H9 (cell line): ENCODE measurements around the gene SOBP. TPM values are rescaled to one million over a fixed set of nuclear protein-coding genes. Genes with fewer than 3 reads are reported as not detected.

Source experiments
- DNase-seq: peaks from one replicate; pipeline ENCODE4 v3.0.0-alpha.2; 2017
- H2AFZ ChIP-seq: one replicate; pipeline ENCODE4 v1.6.1; 2013; ENCODE audit warnings: mild to moderate bottlenecking, low read length, control low read depth, moderate library complexity
- H2AK5ac ChIP-seq: 2 replicates; pipeline ENCODE4 v1.6.1; 2013; ENCODE audit warnings: low read length, control low read depth, mixed read lengths; ENCODE audit not compliant: insufficient read length
- H2BK120ac ChIP-seq: one replicate; pipeline ENCODE4 v1.6.1; 2013; ENCODE audit warnings: low read depth, mild to moderate bottlenecking, low read length, control low read depth, inconsistent platforms; ENCODE audit not compliant: poor library complexity, severe bottlenecking
- H2BK12ac ChIP-seq: 2 replicates; pipeline ENCODE4 v1.6.1; 2013; ENCODE audit warnings: low read length, control low read depth, mixed read lengths, low read depth; ENCODE audit not compliant: insufficient read length
- H2BK15ac ChIP-seq: 2 replicates; pipeline ENCODE4 v1.6.1; 2013; ENCODE audit warnings: low read depth, low read length, control low read depth
- H2BK20ac ChIP-seq: one replicate; pipeline ENCODE4 v1.6.1; 2013; ENCODE audit warnings: low read depth, mild to moderate bottlenecking, low read length, control low read depth, inconsistent platforms; ENCODE audit not compliant: poor library complexity, severe bottlenecking
- H2BK5ac ChIP-seq: 2 replicates; pipeline ENCODE4 v1.6.1; 2013; ENCODE audit warnings: low read length, control low read depth, mixed read lengths; ENCODE audit not compliant: insufficient read length
- H3K14ac ChIP-seq: 2 replicates; pipeline ENCODE4 v1.6.1; 2013; ENCODE audit warnings: low read length, control low read depth; ENCODE audit not compliant: insufficient read depth
- H3K18ac ChIP-seq: 2 replicates; pipeline ENCODE4 v1.6.1; 2013; ENCODE audit warnings: low read depth, mild to moderate bottlenecking, mixed read lengths, low read length, control low read depth; ENCODE audit not compliant: insufficient read length
- H3K23ac ChIP-seq: 2 replicates; pipeline ENCODE4 v1.6.1; 2013; ENCODE audit warnings: low read length, control low read depth, mixed read lengths, low read depth; ENCODE audit not compliant: insufficient read length
- H3K23me2 ChIP-seq: 2 replicates; pipeline ENCODE4 v1.6.1; 2013; ENCODE audit warnings: low read depth, mild to moderate bottlenecking, mixed read lengths, low read length, control low read depth; ENCODE audit not compliant: insufficient read length, poor library complexity, severe bottlenecking
- H3K27ac ChIP-seq: 2 replicates; pipeline ENCODE4 v1.5.1; 2013; ENCODE audit warnings: low read length, control low read depth, mixed read lengths, low read depth; ENCODE audit not compliant: insufficient read length
- H3K27me3 ChIP-seq: 2 replicates; pipeline ENCODE4 v1.6.1; 2013; ENCODE audit warnings: low read length, control low read depth, inconsistent platforms; ENCODE audit not compliant: insufficient read depth
- H3K4ac ChIP-seq: 2 replicates; pipeline ENCODE4 v1.6.1; 2013; ENCODE audit warnings: low read depth, mild to moderate bottlenecking, control low read depth, inconsistent platforms, low read length, moderate library complexity
- H3K4me1 ChIP-seq: 2 replicates; pipeline ENCODE4 v1.6.1; 2013; ENCODE audit warnings: low read length, control low read depth, inconsistent platforms; ENCODE audit not compliant: insufficient read depth
- H3K4me2 ChIP-seq: 2 replicates; pipeline ENCODE4 v1.6.1; 2013; ENCODE audit warnings: low read length, control low read depth, mixed read lengths; ENCODE audit not compliant: insufficient read length, insufficient read depth
- H3K56ac ChIP-seq: 2 replicates; pipeline ENCODE4 v1.6.1; 2013; ENCODE audit warnings: low read depth, mild to moderate bottlenecking, mixed read lengths, low read length, control low read depth; ENCODE audit not compliant: insufficient read length
- H3K79me1 ChIP-seq: 2 replicates; pipeline ENCODE4 v1.6.1; 2013; ENCODE audit warnings: low read depth, mild to moderate bottlenecking, moderate library complexity, low read length, control low read depth, inconsistent platforms; ENCODE audit not compliant: insufficient read depth, poor library complexity, severe bottlenecking
- H3K79me2 ChIP-seq: 2 replicates; pipeline ENCODE4 v1.6.1; 2013; ENCODE audit warnings: low read length, control low read depth, inconsistent platforms; ENCODE audit not compliant: insufficient read depth
- H3K9ac ChIP-seq: 2 replicates; pipeline ENCODE4 v1.6.1; 2013; ENCODE audit warnings: low read length, control low read depth, mixed read lengths; ENCODE audit not compliant: insufficient read length; ENCODE audit errors: extremely low read depth
- H3K9me3 ChIP-seq: one replicate; pipeline ENCODE4 v1.6.1; 2013; ENCODE audit warnings: low read depth, low read length, inconsistent platforms; ENCODE audit not compliant: control insufficient read depth
- H3T11ph ChIP-seq: one replicate; pipeline ENCODE4 v1.6.1; 2013; ENCODE audit warnings: mild to moderate bottlenecking, low read length, control low read depth, inconsistent platforms
- H4K20me1 ChIP-seq: one replicate; pipeline ENCODE4 v1.6.1; 2013; ENCODE audit not compliant: control insufficient read depth, insufficient read length, insufficient read depth
- H4K5ac ChIP-seq: 2 replicates; pipeline ENCODE4 v1.6.1; 2013; ENCODE audit warnings: low read depth, mild to moderate bottlenecking, mixed read lengths, low read length, control low read depth; ENCODE audit not compliant: insufficient read length
- H4K8ac ChIP-seq: replicated peaks from 2 replicates; pipeline ENCODE4 v1.6.1; 2013; ENCODE audit warnings: low read length, control low read depth, mixed read lengths, low read depth; ENCODE audit not compliant: insufficient read length
- H4K91ac ChIP-seq: 2 replicates; pipeline ENCODE4 v1.6.1; 2013; ENCODE audit warnings: low read depth, mild to moderate bottlenecking, moderate library complexity, mixed read lengths, low read length, control low read depth; ENCODE audit not compliant: insufficient read length
- H3K27ac Mint-ChIP-seq, 3 experiments: 2 replicates in 2 of 3; 3 replicates in 1 of 3; pipeline ENCODE4 v1.8.0; 2020 to 2021; ENCODE audit warnings: mixed read lengths in 3 of 3, mild to moderate bottlenecking in 1 of 3, moderate library complexity in 1 of 3
- H3K27me3 Mint-ChIP-seq: 2 replicates; pipeline ENCODE4 v1.8.0; 2021; ENCODE audit warnings: low read depth, mild to moderate bottlenecking, moderate library complexity, mixed read lengths
- H3K36me3 Mint-ChIP-seq, 3 experiments: 2 replicates in 2 of 3; 3 replicates in 1 of 3; pipeline ENCODE4 v1.8.0; 2020 to 2021; ENCODE audit warnings: low read depth in 3 of 3, mixed read lengths in 3 of 3; ENCODE audit not compliant: insufficient read depth in 1 of 3
- H3K4me1 Mint-ChIP-seq, 2 experiments: 2 replicates each; pipeline ENCODE4 v1.8.0; 2020; ENCODE audit warnings: mixed read lengths in 2 of 2
- H3K4me3 Mint-ChIP-seq, 2 experiments: 2 replicates in 1 of 2; 3 replicates in 1 of 2; pipeline ENCODE4 v1.8.0; 2020 to 2021; ENCODE audit warnings: mild to moderate bottlenecking in 2 of 2, mixed read lengths in 2 of 2, moderate library complexity in 1 of 2
- H3K9me3 Mint-ChIP-seq, 2 experiments: 2 replicates in 1 of 2; 3 replicates in 1 of 2; pipeline ENCODE4 v1.8.0; 2020; ENCODE audit warnings: mild to moderate bottlenecking in 2 of 2, mixed read lengths in 2 of 2, moderate library complexity in 1 of 2
- CTCF ChIP-seq: fragments of 200-600 bp; sonication (generic); conservative IDR thresholded peaks from 3 replicates; pipeline ENCODE4 v1.8.0; 2021; ENCODE audit warnings: antibody characterized with exemption, mild to moderate bottlenecking
- WGBS: extraction: QIAGEN DNeasy Blood & Tissue Kit; methylation state at CpG from one replicate; pipeline ENCODE4 v1.1.7; 2013; ENCODE audit warnings: missing lambda C conversion rate, low lambda C conversion rate, mixed read lengths; ENCODE audit not compliant: insufficient read length; ENCODE audit errors: extremely low coverage; 5-methylcytosine and 5-hydroxymethylcytosine counted together
- total RNA-seq: library from RNA; stranded (reverse); gene quantifications from 2 replicates; pipeline ENCODE4 v1.2.1, GENCODE V29; 2021

Gene SOBP
- total RNA-seq, 1 experiment from 2014 or later: 4.3 TPM

GRCh38 chr6:107616775-107617174 lies 126.9 kb downstream of the SOBP start:
- peak overlapping the region in 2 of 3 experiments; percentile 14 to 79; a peak in 3 of 7 replicates for H3K27ac Mint-ChIP-seq

More at GRCh38 chr6:107616775-107617174, 126.9 kb downstream of the SOBP start:
- Mint-ChIP-seq H3K27me3 (no peaks in the 10 kb centered on the region), H3K4me3 (peak overlapping the region in 1 of 2 experiments; percentile 38; a peak in 2 of 5 replicates), H3K36me3 (no peaks in the 10 kb centered on the region), H3K9me3 (no peaks in the 10 kb centered on the region), H3K4me1 (peaks cover 62 to 67% of the 10 kb centered on the region in 2 experiments)
- Histone ChIP-seq H3K14ac (no peak overlapping the region), H4K8ac (no peak overlapping the region), H3K27me3 (no peaks in the 10 kb centered on the region), H2AFZ (no peak overlapping the region), H3K4me1 (peaks cover 34% of the 10 kb centered on the region; the same call in 1 of the 2 replicates), H3K9me3 (no peaks in the 10 kb centered on the region), H3T11ph (no peak overlapping the region), H3K18ac (peak overlapping the region; percentile 9), H2BK15ac (no peak overlapping the region), H3K27ac (no peak overlapping the region), H2AK5ac (no peak overlapping the region), H2BK120ac (no peak overlapping the region), H2BK5ac (no peak overlapping the region), H3K4ac (no peak overlapping the region), H3K23me2 (no peaks in the 10 kb centered on the region), H3K79me2 (no peaks in the 10 kb centered on the region), H4K20me1 (no peaks in the 10 kb centered on the region), H3K79me1 (no peaks in the 10 kb centered on the region), H4K5ac (no peak overlapping the region), H3K9ac (no peak overlapping the region), H4K91ac (no peak overlapping the region), H3K23ac (no peak overlapping the region), H2BK12ac (no peak overlapping the region), H2BK20ac (no peak overlapping the region), H3K56ac (no peak overlapping the region), H3K4me2 (no peak overlapping the region)
- no peak for TF ChIP-seq CTCF
- no CpG with 5 or more reads among the region's 9 CpGs for WGBS
- DNase-seq: no peak
